NCI-H345 (cell line): Measurements from ENCODE around the gene KLHL40.

Source experiments
- DNase-seq: peaks from one replicate; lab custom pipeline; 2025; lab: John Stamatoyannopoulos, UW

The KLHL40 gene

GRCh38 chr3:42656680-42657610 is 28.4 kb upstream of the KLHL40 start:
- DNase-seq: no peak

GRCh38 chr3:42657675-42658074 is 27.7 kb upstream of the KLHL40 start:
- no peak for DNase-seq

- DNase-seq: no peak
Measured at GRCh38 chr3:42658091-42658770, 27.1 kb upstream of the KLHL40 start.

- DNase-seq: no peak
Measured at GRCh38 chr3:42658771-42659390, 26.5 kb upstream of the KLHL40 start.

GRCh38 chr3:42659451-42660130 is 25.7 kb upstream of the KLHL40 start:
- DNase-seq: no peak

- no peak for DNase-seq
Measured at GRCh38 chr3:42660131-42660715, 25.1 kb upstream of the KLHL40 start.

GRCh38 chr3:42660898-42661297 is 24.4 kb upstream of the KLHL40 start:
- no peak for DNase-seq

GRCh38 chr3:42661593-42662022 is 23.7 kb upstream of the KLHL40 start:
- DNase-seq: no peak

- DNase-seq: no peak
Measured at GRCh38 chr3:42662037-42662812, 23.1 kb upstream of the KLHL40 start.

- no peak for DNase-seq
Measured at GRCh38 chr3:42662813-42663535, 22.4 kb upstream of the KLHL40 start.

- DNase-seq: no peak
Measured at GRCh38 chr3:42663581-42664437, 21.5 kb upstream of the KLHL40 start.

GRCh38 chr3:42664438-42664803 is 20.9 kb upstream of the KLHL40 start:
- DNase-seq: no peak

- no peak for DNase-seq
Measured at GRCh38 chr3:42665050-42665878, 20.1 kb upstream of the KLHL40 start.

- no peak for DNase-seq
Measured at GRCh38 chr3:42666022-42666421, 19.3 kb upstream of the KLHL40 start.

GRCh38 chr3:42666577-42666998 is 18.7 kb upstream of the KLHL40 start:
- no peak for DNase-seq

GRCh38 chr3:42667096-42667522 is 18.2 kb upstream of the KLHL40 start:
- DNase-seq: no peak

GRCh38 chr3:42667523-42668412 is 17.6 kb upstream of the KLHL40 start:
- peak; percentile 82 for DNase-seq
